Stimulated activated CD4-positive, alpha-beta T cell treated with anti-CD3 and anti-CD28 coated beads, Interleukin-2, amount 100 ng/mL, for 24 hours (primary cell): ENCODE data around the gene GDNF.
"Not testable (repeated sequence)": the region's sequence is repeated elsewhere in the genome, so short reads cannot be mapped to it uniquely, and the experiment has no call there.

Experiments
- DNase-seq, 2 donors: peaks; one replicate each; pipeline ENCODE4 v3.0.0-alpha.2; 2020

Gene GDNF, protein sequence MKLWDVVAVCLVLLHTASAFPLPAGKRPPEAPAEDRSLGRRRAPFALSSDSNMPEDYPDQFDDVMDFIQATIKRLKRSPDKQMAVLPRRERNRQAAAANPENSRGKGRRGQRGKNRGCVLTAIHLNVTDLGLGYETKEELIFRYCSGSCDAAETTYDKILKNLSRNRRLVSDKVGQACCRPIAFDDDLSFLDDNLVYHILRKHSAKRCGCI

DNA sequence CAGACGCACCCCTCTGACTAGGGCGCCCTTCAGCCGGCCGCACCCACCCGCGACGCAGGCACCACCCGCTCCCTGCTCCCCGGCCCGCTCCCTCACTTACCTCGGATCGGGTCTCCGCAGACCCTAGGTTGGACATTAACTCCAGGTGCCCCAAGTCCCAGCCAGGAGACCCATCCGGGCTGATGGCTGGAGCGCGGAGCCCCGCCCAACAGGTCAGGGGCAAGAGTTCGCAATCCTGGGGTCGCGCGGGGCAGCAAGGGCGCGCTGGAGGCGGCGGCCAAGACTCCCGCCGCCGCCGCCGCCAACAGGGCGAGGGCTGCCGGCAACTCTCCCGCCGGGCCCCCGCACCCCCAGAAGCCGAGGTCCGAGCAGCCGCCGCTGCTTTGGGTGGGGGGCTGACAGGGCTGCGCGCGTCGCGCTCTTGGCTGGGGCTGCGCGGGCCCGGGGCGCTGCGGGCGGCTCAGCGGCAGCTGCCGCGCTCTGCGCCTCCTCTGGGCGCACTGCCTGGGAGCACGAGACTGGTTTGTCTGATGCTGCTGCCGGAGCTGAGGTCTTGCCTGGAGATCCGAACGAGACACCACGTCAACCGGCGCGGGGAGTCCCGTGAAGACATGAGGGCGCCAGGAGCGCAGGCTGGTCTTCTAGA lies at the start of gene GDNF:
GDNF (minus strand) TSS at position 635 of the 646 bp plus-strand sequence. CDS start 5,245 bp downstream, outside the sequence.
- DNase-seq: peak in 1 of 2 donors; percentile 21

DNA sequence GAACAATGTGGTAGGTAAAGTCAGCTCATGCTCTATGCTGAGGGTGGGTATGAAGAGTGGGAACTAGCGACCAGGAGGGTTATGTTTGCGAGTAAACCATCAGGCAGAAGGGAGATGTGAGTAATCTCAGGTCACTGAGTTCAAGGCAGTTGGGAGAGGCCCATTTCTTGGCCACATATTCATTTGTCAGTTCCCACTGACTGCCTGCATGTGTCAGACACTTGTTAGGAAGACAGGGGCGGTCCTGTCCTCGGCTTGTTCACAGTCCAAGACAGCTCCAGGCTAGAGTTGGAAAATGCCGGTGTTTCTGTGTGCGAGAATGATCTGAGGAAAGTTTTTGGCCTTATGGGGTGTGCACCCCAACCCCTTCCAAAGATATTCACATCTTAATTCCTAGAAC lies 48.6 kb upstream of the GDNF start:
- DNase-seq: no peak

DNA sequence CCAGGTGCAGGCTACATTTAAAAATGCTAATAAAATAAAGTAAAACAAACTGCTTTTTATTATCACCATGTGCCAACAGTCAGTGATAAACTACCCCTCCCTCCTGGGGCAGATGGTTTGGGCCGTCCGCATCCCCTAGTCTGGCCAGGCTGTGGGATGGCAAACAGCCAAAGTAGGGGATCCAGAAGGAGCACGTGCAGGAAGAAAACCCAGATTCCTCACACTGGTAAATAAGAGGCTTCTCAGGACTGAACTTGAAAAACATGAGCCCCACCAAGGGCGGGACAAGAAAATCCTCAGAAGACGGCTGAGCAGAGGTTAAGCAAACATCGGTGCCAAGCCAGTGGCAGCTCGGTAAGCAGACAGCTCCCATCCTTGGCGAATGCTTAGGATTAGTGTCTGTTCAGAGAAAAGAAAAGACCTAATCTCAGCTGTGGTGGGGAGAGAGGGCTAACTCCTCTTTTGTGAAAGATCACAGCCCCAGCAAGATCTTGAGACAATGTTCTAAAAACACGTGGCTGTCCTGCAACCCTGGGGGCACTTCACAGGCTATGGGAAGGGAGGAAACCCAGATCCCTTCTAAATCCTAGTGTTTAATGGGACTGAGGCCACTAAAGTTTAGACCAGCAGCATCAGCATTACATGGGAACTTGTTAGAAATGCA lies 46.5 kb upstream of the GDNF start:
- DNase-seq: no peak

DNA sequence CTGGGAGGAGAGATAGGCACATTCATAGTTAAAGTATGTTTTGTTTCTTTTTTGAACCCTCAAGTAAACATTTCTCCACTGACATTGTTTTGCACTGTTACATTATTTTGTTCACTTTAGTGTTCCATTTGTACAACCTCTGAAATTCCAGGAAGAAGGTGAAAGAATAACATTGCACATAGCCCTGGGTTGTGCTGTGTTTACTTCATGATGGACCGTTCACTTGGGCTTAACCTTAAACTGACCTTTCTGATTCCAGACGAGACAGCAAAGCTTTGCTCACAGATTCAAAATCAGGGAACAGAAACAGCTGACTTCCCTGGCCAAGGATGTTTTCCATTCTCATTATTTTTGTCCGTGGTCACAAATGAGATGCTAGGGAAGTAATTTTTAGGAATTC lies 42.8 kb upstream of the GDNF start:
- no peak for DNase-seq

DNA sequence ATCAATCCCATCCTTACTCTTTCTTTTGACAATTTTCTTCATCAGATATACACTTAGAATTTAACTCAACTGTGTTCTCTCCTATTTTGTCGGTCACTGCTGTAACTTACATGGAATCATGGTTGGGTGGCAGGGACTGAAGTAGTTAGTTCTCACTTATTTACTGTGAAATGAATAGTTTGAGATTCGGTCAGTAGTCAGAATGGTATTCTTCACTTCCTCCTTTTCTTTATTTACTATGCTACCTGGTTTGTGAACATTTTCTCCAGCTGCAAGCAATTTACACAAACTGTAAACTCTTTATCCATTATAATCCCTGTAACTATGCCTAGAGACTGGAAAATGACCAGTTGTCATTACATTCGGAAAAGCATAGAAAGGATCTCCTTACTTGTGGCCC lies 41.5 kb upstream of the GDNF start:
- no peak for DNase-seq

DNA sequence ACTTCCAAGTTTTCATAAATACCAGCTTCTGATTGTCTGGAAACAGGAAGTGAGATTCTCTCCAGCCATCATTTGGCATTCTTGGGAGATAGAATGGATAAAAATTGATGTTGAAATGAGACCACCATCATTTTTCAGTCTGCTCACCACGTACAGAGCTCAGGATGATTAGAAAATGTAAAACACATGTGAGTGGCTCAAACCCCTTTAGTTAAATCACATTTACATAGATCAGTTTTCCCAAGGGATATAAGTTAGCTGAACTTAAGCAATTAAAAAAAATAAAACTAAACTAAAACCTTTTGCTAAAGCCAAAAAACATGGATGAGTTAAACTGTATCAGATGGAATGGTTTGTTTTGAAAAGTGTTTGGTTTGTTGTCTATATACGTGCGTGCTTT lies 37.1 kb upstream of the GDNF start:
- DNase-seq: no peak

DNA sequence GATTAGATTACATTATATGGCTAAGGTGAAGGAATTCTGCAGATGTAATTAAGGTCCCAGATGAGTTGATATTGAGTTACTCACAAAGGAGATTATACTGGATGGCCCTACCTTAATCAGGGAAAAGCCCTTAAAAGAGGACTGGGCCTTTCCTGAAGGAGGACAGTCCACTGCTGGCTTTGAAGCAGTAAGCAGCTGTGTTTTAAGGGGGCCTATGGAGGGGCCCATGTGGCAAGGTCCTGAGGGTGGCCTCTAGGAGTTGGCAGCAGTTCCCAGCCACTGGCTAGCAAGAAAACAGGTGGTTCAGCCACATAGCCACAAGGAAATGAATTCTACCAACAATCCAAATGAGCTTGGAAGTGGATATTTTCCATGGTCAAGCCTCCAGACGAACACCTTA lies 36.4 kb upstream of the GDNF start:
- no peak for DNase-seq

DNA sequence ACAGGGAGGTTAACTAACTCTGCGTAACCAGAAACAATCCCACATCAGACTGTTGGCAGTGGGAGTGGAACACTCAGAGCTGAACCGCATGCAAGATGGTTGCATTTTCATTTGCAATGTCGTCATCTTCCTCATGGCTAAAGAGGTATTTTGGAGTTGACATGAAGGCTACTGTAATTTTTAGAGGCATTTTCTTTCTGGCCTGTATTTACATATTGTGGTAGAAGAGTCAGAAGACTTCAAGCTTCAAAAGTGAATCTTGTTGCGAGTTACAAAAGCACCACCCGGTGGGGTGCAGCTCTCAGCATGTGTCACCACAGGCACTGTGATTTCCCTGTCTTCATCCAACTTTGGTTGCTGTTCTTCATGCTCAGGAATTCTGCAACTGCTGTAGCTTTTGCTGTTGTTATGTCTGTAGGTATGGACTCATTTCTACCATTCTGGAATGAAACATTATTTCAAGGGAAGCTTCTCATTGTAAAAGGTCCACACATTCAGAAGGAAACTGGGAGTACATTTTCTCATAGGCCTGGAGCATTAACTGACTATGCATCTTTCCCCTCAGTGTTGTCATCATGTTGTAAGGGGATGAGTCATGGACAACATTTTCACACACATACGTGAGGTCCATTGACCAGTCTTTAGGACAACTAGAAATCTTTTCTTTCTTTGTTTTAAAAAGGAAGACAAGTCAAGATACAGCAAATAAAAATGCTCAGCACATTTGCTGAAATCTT lies 35.4 kb upstream of the GDNF start:
- no peak for DNase-seq

DNA sequence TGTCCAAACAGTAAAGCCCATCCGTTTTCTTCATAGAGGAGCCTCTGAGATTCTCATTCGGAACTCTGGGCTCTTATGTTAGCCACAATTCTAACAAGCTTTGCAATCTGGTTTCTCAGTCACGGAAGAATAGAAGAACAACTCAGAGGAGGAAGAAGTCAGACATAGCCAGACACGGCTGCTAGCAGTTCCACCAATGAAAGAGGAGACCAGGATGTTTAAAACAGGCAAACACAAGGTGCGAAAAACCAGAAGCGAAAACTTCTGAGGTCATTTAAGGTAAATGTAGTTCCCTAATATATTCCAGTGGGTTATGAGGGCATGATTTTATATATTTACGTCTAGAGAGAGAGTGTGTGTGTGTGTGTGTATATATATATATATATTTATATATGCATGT lies 34.1 kb upstream of the GDNF start:
- DNase-seq: no peak

DNA sequence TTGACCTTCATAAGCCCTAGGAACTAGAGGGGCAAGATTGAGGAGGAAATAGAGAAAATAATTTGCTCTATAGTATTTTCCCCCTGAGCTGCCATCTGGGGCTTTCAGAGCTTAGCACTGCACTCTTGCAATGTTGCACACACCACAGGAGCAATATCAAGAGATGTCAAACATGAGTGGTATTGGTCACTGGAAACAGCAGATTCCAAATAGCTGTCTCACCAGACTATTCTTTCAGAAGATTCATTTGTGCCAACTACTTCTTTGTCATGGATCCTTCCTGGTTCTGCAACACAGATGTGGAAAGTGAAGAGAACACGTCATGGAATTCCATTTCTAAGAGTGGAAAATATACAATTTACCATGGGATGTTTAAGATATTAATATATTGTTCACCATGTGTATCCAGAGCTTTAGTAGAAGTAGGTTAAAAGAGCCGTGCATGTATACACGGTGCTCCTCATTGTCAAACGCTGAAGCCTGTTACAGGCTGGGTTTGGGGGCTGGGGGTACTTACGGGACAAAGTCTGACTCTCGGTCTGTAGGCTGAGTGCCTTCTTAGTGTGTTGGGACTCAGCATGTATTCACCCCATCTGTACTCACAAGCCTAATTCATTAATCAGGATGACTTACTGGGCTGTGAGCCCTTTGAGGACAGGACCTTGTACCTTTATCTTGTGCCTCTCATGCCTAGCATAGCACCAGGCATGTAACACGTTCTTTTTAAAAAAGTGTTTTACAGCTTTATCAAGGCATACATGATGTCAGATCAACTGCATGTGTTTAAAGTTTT lies 31.4 kb upstream of the GDNF start:
- DNase-seq: no peak

DNA sequence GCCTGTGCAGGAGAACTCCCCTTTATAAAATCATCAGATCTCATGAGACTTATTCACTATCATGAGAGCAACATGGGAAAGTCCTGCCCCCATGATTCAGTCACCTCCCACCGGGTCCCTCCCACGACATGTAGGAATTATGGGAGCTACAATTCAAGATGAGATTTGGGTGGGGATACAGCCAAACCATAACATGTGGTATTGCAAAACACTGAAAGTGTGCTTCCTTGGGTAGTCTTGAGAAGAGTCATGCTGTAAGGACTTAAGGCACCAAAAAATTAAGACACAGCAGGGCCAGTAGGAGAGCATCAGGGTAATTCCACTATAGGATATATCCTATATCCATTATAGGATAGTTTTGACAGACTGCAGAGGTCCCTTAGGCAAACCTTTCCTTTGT lies 29.4 kb upstream of the GDNF start:
- DNase-seq: no peak

DNA sequence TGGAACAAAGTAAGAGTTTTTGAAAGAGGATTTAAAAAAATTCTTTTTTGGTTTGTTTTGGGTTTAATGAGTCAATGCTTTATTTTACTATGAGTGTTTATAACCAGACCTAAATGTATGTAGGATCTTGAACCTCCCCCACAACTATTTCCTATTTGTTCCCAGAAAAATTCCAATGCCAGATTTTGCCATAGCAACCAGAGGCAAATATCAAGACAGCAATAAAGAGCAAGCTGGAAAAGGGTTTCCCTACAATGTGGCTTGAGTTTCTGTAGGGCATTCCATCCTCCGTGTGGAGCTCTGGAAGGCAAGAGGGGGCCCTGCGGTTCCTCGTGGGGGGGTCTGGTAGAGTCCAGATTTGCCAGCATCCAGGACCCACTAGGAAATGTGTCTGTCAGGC lies 27.8 kb upstream of the GDNF start:
- no peak for DNase-seq

DNA sequence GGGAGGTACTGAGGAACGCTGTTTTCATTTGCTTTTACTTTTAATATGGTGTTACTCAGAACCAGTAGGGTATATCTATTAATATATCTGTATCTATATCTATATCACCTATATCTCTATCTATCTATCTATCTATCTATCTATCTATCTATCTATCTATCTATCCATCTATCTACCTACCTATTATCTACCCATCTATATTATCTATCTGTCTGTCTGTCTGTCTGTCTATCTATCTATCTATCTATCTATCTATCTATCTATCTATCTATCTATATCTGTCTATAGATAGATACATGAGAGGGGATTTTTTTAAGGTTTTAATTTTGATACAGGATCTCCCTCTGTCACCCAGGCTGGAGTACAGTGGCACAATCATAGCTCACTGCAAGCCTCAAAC lies 23.1 kb upstream of the GDNF start:
- DNase-seq: not testable (repeated sequence)

DNA sequence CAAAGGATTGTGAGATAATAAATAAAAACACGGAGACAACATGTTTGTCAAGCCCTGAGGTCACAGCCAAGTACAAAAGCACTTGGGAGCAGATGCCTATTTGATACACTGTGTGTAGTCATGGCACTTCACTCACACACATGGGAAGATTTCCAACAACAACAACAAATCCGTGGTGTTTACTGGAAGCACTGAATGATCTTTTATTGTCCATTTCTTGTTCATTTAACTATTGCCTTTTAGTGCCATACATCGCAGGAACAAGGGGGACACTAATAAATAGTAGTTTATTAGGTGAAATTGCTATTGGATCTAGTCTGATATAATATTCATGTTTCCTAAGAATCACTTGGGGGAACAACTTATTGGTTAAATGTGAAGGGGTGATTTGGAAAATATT lies 20.4 kb upstream of the GDNF start:
- no peak for DNase-seq

DNA sequence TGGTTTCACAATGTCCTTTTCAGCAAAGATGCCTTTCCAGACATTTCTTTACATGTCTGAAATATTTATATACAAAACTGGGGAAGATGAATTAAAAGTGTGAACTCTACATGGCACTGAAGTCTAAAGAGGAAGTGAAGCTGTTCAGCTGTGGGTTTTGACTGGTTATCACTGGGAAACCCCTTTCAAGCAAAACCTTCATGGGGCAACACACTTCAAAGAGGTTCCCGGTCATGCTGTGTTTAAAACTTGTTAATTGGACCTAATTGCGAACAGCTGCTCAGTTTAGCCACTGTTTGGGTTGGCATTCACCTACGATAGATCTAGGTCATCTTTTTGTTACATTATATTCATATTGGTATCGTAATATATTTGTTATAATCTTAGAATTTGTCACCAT lies 20.0 kb upstream of the GDNF start:
- DNase-seq: no peak

DNA sequence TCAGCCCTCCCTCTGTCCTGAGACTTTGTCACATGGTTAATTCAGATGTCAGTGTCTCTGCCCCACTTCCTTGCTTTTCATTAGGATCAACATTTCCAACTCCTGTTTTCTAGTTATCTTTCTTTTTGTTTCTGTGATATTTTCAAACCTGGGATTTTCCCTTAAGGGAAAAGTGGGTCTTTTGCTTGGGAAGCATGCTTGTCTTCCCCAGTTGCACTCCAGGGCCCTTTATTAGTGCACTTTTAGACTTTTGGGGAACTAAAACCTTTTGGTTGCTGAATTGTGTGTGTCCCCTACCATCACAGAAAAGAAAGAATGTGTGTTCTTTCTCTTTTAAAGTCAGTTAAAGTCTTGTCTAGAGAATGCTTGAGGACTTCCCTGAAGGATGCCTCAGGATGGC lies 18.4 kb upstream of the GDNF start:
- DNase-seq: no peak

DNA sequence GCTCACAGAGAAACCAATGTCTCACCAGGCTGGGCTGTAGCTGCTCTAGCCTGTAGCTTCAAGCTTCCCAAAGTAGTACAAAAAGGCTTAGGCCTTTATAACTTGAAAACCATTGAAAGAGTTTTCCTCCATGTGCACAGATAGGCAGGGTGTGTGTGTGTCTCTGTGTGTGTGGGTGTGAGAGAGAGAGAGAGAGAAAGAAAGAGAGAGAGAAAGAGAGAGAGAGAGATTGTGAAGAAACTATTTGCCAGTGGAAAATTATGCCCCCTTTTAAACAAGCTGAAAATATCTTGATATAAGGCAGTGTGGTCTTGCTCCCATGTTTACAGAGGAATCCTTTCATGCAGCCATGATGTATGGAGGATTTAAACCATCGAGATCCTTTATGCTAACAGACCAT lies 17.9 kb upstream of the GDNF start:
- no peak for DNase-seq

DNA sequence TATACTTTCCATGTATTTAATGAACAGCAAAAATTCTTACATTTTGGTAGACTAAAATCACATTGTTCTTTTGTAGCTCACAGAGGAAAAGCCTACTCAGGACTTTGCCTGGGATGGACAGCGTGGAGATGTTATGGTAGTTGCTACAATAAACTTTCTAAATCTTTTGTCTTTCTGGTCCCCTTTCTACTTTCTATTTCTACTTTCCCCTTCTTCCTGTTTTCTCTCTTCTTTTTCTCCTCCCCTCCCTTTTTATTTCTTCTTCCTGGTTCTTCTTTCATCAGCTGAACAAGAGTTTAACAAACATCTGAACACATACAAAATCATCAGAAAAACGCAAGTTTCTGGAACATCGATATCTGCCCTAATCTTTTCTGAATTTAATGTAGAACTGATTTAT lies 15.6 kb upstream of the GDNF start:
- DNase-seq: no peak

DNA sequence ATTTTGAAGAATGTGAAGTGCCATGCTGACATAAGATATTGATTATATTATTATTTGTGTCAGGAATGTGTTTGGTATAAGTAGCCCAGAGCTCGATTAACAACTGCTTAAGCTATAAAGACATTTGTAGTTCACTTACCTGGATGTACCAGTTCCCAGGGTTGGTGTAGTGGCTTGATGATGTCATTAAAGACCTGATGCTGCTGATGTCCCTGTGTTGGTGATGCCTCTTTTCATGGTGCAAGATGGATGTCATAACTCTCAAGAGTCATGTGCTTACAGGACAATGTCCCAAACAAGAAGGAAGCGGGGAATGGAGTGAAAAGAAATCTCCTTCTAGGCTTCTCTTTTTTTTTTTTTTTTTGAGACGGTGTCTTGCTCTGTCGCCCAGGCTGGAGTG lies 11.5 kb upstream of the GDNF start:
- DNase-seq: no peak

DNA sequence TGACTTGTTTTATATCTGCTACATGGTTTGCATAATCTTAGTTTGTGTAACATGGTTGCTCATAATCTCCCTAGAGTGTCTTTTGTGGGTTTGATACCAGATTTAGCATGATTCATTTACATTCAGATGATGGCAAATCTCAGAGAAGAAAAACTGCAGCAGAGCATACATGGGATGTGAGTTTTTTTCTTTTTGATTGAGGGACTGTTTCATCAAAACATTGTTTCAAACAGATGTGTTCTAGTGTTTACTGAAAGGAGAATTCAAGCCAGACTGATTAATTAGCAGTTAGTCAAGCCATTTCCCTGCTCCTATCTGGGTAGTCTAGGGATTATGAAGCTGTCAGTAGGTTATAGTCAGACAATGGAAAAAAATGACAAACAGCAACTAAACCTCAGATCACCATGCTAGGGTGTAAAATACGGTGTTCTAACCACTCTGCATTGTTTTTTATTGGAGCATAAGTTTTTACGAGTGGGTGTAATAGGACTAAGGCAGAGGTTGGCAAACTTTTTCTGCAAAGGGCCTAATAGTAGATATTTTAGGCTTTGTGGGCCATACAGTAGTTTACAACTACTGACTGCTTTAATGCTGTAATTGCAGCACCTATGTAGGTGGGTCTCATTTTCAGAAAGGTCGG lies 10.5 kb upstream of the GDNF start:
- DNase-seq: no peak

DNA sequence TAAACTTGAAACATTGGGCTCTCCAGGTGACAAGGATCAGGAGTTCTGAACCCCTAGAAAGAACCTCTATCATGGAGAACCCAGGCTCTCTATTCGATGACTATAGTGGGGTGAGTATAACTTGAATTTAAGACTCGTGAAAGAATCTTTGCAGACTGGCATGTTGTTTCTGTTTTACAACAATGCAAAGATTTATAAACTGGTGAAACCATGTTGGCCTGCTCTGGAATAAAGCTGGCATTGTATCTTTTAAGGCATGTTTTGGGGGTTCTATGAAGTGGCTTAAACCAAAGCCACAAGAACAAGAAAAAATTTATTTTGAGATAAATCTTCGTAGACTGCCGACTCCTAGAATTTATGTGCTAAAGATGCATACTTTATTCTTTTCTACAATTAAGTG lies 9.8 kb upstream of the GDNF start:
- no peak for DNase-seq

DNA sequence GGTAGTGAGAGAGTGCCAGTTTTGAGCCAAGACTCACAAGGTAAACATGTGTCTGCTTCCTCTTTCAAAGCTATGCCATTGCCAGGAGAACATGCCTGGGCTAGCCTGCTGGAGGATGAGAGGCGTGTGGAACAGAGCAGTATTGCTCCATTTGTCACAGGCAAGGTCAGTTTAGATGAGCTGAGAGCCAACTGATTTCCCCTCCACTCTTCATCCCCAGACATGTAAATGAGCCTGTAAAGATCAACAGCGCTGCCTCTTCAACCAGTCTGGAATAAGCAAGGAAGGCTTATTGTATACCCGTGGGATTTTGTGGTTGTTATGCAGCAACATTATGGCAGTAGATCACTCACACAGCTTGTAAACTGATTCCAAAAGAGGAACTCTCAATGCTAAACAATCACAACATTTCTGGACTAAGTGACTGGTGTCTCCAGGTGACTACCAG lies 8.2 kb upstream of the GDNF start:
- DNase-seq: no peak
